ENCODE results near the gene DSCAM.

DNA sequence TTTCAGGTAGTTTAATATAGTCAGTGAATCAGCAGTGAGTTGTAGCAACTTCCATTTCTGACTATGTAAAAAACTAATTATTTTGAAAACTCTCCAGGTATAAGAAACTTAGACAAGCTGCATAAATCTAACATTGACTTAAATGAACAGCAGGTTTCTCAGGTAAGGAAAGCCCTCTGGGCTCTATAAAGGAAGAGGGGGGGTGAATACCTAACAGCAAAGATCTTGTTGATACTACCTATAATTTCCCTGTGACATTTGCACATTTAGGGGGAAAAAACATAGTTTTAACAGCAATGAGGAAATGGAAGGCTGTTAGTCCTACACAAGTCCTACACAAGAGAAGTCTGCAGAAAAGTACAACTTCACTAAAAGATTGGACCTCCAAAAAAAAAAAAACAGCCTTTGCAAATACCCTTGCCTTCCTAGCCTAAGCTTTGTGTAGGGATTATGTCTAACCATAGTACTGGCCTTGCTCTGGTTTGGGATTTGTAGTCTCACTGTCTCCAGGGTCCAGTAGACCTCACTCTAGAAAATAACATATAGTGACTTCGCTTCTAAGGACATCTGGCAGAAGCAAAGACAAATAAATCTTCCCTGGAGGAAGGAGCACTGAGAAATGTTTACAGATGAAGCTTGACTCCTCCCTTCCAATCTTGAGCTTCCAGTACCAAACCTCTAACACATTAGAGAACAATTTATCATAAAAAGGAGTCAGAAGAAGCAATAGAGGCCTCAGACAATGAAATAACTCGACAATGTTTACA is 459.8 kb downstream of the DSCAM start:
- TF ChIP-seq, protein P1, sequence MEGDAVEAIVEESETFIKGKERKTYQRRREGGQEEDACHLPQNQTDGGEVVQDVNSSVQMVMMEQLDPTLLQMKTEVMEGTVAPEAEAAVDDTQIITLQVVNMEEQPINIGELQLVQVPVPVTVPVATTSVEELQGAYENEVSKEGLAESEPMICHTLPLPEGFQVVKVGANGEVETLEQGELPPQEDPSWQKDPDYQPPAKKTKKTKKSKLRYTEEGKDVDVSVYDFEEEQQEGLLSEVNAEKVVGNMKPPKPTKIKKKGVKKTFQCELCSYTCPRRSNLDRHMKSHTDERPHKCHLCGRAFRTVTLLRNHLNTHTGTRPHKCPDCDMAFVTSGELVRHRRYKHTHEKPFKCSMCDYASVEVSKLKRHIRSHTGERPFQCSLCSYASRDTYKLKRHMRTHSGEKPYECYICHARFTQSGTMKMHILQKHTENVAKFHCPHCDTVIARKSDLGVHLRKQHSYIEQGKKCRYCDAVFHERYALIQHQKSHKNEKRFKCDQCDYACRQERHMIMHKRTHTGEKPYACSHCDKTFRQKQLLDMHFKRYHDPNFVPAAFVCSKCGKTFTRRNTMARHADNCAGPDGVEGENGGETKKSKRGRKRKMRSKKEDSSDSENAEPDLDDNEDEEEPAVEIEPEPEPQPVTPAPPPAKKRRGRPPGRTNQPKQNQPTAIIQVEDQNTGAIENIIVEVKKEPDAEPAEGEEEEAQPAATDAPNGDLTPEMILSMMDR (IDR thresholded peaks at IDR 0.05 in 4 of 5, conservative IDR thresholded peaks at IDR 0.05 in 1 of 5) = no peak
- no peak for TF ChIP-seq POLR2A (IDR thresholded peaks at IDR 0.05)
